K562 treated with DMSO at 1 percent for 24 hours (cell line): ENCODE data around the gene DYRK4. TPM values are rescaled to one million over a fixed set of nuclear protein-coding genes. Genes with fewer than 3 reads are reported as not detected.

ENCODE experiments used
- total RNA-seq: library from RNA; unstranded; fragments of 300-600 nt; gene quantifications from 2 replicates; pipeline ENCODE4 v1.2.3, GENCODE V29; 2022; ENCODE audit warnings: low read depth; ENCODE audit not compliant: insufficient read depth

Gene DYRK4
- 11.7 and 13.5 TPM in 2 replicates for total RNA-seq

GRCh38 chr12:4562034-4562657, at the start of gene DYRK4:
DYRK4 (plus strand) TSS chr12:4562208; CDS start chr12:4562246, 38 bp downstream.

GRCh38 chr12:4538207-4539160, 23.5 kb upstream of the DYRK4 start, which contains the start of gene RAD51AP1:
RAD51AP1 (plus strand) TSS chr12:4538890; CDS start chr12:4538940, 50 bp downstream.

GRCh38 chr12:4648501-4649357, 86.7 kb downstream of the DYRK4 start, which contains the start of the genes AKAP3 and NDUFA9:
AKAP3 (minus strand) TSS chr12:4649051; CDS start chr12:4638196, 10,855 bp downstream.
NDUFA9 (plus strand) TSS chr12:4649114; CDS start chr12:4649127, 13 bp downstream.

Other genes starting within 250 kb of the DYRK4 start
- 0.32 and 1.4 TPM in 2 replicates for gene TIGAR, start 241.0 kb upstream of the DYRK4 start, total RNA-seq
- gene FGF23, start 182.5 kb upstream of the DYRK4 start, total RNA-seq = not detected in 2 replicates
- not detected in 2 replicates for gene FGF6, start 116.4 kb upstream of the DYRK4 start, total RNA-seq
- gene RAD51AP1, start 23.3 kb upstream of the DYRK4 start, total RNA-seq = 32.8 and 38.4 TPM in 2 replicates
- gene AKAP3, start 86.8 kb downstream of the DYRK4 start, total RNA-seq = 1.7 and 2.2 TPM in 2 replicates
- 19.1 and 21.1 TPM in 2 replicates for gene NDUFA9, start 86.9 kb downstream of the DYRK4 start, total RNA-seq
- gene GALNT8, start 158.2 kb downstream of the DYRK4 start, total RNA-seq = 1.9 TPM in 2 replicates